H1 (cell line): ENCODE results near the gene ZBTB20. TPM values are rescaled to one million over a fixed set of nuclear protein-coding genes. Genes with fewer than 3 reads are reported as not detected.

Experiments used
- CHD7 ChIP-seq: fragments of 300-600 bp; sonication (generic); IDR thresholded peaks from 2 replicates; pipeline ENCODE4 v1.7.1; 2012; ENCODE audit warnings: low read length, moderate library complexity, mild to moderate bottlenecking, inconsistent platforms; ENCODE audit not compliant: insufficient replicate concordance
- polyA plus RNA-seq, 7 experiments: library from polyadenylated mRNA; depleted of rRNA in 3 of 7; stranded (reverse) in 5 of 7; unstranded in 2 of 7; fragments of >200 nt in 5 of 7; fragments of 200-250 nt in 2 of 7; gene quantifications; 1 replicate in 5 of 7; 2 replicates in 1 of 7; 4 replicates in 1 of 7; pipeline versions ENCODE4 v1.2.1 to v1.2.3, GENCODE V29; 2011 to 2013; ENCODE audit warnings: missing spikeins in 2 of 7, mixed read lengths in 2 of 7
- total RNA-seq: library from RNA; stranded (reverse); fragmentation: NEBNext Ultra II Directional; extraction: Animal tissue kit (Norgen Biotek cat#: 25700); gene quantifications from 2 replicates; pipeline ENCODE4 v1.2.1, GENCODE V29; 2021

The ZBTB20 gene
- total and polyA plus RNA-seq, 2 of the 8 experiments (the other 6 are each of a cell fraction or from before 2014, with no cell fraction given) = 0.35 to 1.3 TPM

- TF ChIP-seq CHD7 = no peak
Observed at GRCh38 chr3:114320246-114320645, 826.8 kb downstream of the ZBTB20 start (continued).
